ENCODE measurements around the gene TXNDC9.

GRCh38 chr2:99376254-99376864, 40.2 kb upstream of the TXNDC9 start:
- no peak for TF ChIP-seq CTCF (conservative IDR thresholded peaks at IDR 0.05; ENCODE audit: low read length)
- TF ChIP-seq EZH2phosphoT487 (IDR thresholded peaks at IDR 0.05; ENCODE audit: borderline replicate concordance) = no peak

Measured in Loucy (cell line).